ENCODE measurements around the gene S100A10. TPM values are rescaled to one million over a fixed set of nuclear protein-coding genes. Genes with fewer than 3 reads are reported as not detected.
A peak's percentile ranks its signal among the peaks of the same experiment; 100 is the strongest.

S100A10 gene
- total RNA-seq, 2 donors from 2014 or later = 40.7 to 105 TPM

DNA sequence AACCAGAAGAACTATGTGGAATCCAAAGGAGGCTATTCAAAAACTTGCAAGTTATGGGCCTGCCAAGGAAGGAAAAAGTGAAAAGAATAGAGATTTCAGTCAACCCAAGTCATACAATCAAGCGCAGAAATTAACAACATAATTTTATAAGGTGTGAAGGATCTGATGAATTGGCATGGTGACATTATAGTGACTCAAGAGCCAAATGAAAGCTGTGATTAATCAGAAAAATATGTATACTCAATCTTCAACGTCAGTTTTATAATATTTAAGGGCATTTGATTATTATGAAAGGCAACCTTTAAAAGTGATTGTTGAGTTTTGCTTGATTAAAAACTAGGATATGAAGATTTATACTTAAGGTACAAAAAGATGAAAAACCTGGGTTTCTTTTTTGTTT is 46.5 kb downstream of the S100A10 start:
- 78 to 81% methylated on average over 2 of the region's 2 CpGs for WGBS, 2 donors
- intact Hi-C loops (cut with DNase I) = no loop called here
- TF ChIP-seq POLR2A (IDR thresholded peaks at IDR 0.05) = no peak
- TF ChIP-seq, protein P1, sequence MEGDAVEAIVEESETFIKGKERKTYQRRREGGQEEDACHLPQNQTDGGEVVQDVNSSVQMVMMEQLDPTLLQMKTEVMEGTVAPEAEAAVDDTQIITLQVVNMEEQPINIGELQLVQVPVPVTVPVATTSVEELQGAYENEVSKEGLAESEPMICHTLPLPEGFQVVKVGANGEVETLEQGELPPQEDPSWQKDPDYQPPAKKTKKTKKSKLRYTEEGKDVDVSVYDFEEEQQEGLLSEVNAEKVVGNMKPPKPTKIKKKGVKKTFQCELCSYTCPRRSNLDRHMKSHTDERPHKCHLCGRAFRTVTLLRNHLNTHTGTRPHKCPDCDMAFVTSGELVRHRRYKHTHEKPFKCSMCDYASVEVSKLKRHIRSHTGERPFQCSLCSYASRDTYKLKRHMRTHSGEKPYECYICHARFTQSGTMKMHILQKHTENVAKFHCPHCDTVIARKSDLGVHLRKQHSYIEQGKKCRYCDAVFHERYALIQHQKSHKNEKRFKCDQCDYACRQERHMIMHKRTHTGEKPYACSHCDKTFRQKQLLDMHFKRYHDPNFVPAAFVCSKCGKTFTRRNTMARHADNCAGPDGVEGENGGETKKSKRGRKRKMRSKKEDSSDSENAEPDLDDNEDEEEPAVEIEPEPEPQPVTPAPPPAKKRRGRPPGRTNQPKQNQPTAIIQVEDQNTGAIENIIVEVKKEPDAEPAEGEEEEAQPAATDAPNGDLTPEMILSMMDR (IDR thresholded peaks at IDR 0.05) = no peak
- H3K9me3 ChIP-seq = no peaks in the 10 kb centered on the region
- peaks cover 13% of the 10 kb centered on the region for H3K4me1 ChIP-seq
- ATAC-seq (no peak), DNase-seq (no peak)
- H3K27ac ChIP-seq = no peak overlapping the region
- H3K4me3 ChIP-seq = no peak overlapping the region
- no peaks in the 10 kb centered on the region for H3K36me3 ChIP-seq (replicated peaks in 1 of 2; ENCODE audit: insufficient read depth in 1 of 2, low read depth in 2 of 2)
- H3K27me3 ChIP-seq = no peaks in the 10 kb centered on the region

DNA sequence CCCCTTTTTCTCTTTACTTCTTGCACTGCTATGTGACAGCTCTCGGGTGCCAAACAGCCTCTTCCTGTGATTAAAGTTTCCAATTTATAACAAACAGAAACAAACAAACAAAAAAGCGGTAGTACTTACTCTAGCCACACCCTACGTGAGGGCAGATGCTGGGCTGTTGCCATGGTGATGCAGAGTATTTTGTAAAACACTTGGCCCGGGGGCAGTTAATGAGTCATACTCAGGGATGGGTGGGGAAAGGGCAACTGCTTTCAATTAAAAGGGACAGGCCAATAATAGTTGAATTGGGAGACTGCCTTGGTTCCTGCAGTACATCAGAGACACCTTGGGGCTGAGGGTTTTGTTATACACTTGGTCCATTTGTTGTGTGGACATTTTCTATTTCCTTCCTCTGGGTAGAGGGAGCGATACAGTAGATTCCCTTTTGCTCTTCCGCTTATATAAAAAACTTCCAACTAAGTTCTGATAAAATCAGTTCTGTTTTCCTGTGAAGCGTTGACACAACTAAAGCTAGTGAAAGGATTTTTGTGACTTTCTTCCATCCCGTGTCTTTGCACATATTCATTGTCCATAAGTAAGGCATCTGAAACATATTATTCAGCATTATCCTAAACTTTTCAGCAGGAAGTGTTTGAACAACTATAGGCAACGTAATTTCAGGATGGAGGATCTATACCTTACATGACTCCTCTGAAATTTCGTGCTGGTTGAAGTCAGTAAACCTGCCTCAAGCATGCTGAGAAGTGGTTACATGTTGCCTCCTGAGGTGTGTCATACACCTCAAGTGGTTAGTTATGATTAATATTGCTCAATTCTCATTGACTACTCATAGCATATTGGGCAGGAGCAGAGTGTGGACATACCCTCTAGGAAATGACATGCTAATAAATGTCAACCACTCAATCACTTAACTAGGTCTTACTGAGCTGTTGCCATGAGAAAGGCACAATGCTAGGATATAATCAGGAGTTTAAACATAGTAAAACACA is 47.6 kb downstream of the S100A10 start:
- H3K4me1 ChIP-seq = peaks cover 24% of the 10 kb centered on the region
- WGBS, 2 donors = 40 to 47% methylated on average over 10 of the region's 10 CpGs
- intact Hi-C loops (cut with DNase I) = no loop called here
- peak; percentile 69 for ATAC-seq
- DNase-seq = peak; percentile 64 to 86 (median 76)
- TF ChIP-seq, protein P1 (IDR thresholded peaks at IDR 0.05) = peak in 1 of 7 experiments; percentile 6
- TF ChIP-seq POLR2A (IDR thresholded peaks at IDR 0.05) = no peak
- H3K27ac ChIP-seq = peak overlapping the region in 1 of 4 donors; percentile 24
- H3K4me3 ChIP-seq = no peak overlapping the region
- H3K9me3 ChIP-seq = no peaks in the 10 kb centered on the region
- H3K27me3 ChIP-seq = no peaks in the 10 kb centered on the region
- H3K36me3 ChIP-seq (replicated peaks in 1 of 2; ENCODE audit: insufficient read depth in 1 of 2, low read depth in 2 of 2) = no peaks in the 10 kb centered on the region

GRCh38 chr1:151944857-151945575 is 48.6 kb downstream of the S100A10 start:
- Histone ChIP-seq H3K27me3 (no peaks in the 10 kb centered on the region), H3K4me1 (peaks cover 33% of the 10 kb centered on the region), H3K27ac (peak overlapping the region in 2 of 4 donors; percentile 17 to 24), H3K36me3 (replicated peaks in 1 of 2; ENCODE audit: insufficient read depth in 1 of 2, low read depth in 2 of 2) (no peaks in the 10 kb centered on the region), H3K4me3 (no peak overlapping the region), H3K9me3 (no peaks in the 10 kb centered on the region)
- WGBS, 2 donors = 40 to 52% methylated on average over 2 to 3 of the region's 3 CpGs
- no peak for TF ChIP-seq POLR2A (IDR thresholded peaks at IDR 0.05)
- TF ChIP-seq, protein P1 (IDR thresholded peaks at IDR 0.05) = no peak
- no peak for DNase-seq
- intact Hi-C loops (cut with DNase I) = no loop called here
- no peak for ATAC-seq

DNA sequence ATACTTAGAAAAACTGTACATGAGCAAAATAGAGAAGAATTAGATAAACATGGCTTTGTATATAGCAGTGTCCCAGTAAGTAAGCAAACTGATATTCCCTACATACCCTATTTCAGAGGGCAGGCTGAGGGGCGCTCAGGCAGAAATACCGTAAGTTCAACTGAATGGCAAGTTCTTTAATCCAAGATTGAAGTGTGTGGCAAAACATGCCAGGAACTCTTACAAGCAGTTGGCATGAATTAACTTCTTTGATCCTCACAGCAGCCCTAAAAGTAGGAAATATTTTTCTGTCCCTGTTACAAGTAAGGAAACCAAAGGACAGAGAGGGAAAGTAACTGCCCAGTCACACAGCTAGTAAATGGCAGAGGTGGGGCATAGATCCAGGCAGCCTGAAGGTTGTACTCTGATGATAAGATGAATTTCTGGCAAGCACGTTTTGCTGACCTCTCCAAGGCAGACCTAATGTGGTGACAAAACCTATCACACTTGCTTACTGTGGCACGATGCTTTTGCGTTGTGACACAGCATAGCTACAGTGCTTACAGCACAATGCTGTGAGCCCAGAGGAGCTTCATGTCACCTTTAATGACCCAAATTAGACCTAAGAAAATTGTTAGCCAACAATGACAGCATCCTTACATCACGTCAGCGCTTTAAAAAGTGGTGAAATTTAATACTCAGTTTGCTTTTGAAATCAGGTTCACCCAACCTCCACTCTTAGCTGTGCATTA is 49.4 kb downstream of the S100A10 start:
- Histone ChIP-seq H3K36me3 (replicated peaks in 1 of 2; ENCODE audit: insufficient read depth in 1 of 2, low read depth in 2 of 2) (no peaks in the 10 kb centered on the region), H3K27ac (peak overlapping the region in 1 of 4 donors; percentile 24), H3K9me3 (no peaks in the 10 kb centered on the region), H3K4me1 (peaks cover 30% of the 10 kb centered on the region), H3K27me3 (no peaks in the 10 kb centered on the region), H3K4me3 (no peak overlapping the region)
- TF ChIP-seq POLR2A (IDR thresholded peaks at IDR 0.05) = no peak
- TF ChIP-seq, protein P1 (IDR thresholded peaks at IDR 0.05) = no peak
- peak; percentile 13 for ATAC-seq
- DNase-seq = peak in 2 of 4 donors; percentile 30 to 36
- intact Hi-C loops (cut with DNase I) = no loop called here
- 33% methylated on average over 7 of the region's 7 CpGs for WGBS, 2 donors

All from body of pancreas (tissue), 4 donors.